ENCODE measurements around the gene AGBL4.

Gene AGBL4

GRCh38 chr1:48790397-48790796 is 1233.4 kb downstream of the AGBL4 start:
- peak; percentile 73 for FAIRE-seq
- no peak for DNase-seq (ENCODE audit: insufficient read length)
- TF ChIP-seq TAF1 (IDR thresholded peaks at IDR 0.05; ENCODE audit: borderline replicate concordance, low read depth, low read length), result no peak
- no peak for TF ChIP-seq POLR2AphosphoS5 (IDR thresholded peaks at IDR 0.05; ENCODE audit: low read depth, low read length)
- no peak for TF ChIP-seq POLR2A (IDR thresholded peaks at IDR 0.05; ENCODE audit: low read depth, low read length)

- TF ChIP-seq POLR2A (IDR thresholded peaks at IDR 0.05; ENCODE audit: low read depth, low read length), result no peak
- no peak for TF ChIP-seq POLR2AphosphoS5 (IDR thresholded peaks at IDR 0.05; ENCODE audit: low read depth, low read length)
- TF ChIP-seq TAF1 (IDR thresholded peaks at IDR 0.05; ENCODE audit: borderline replicate concordance, low read depth, low read length), result no peak
- FAIRE-seq (peak; percentile 73), DNase-seq (ENCODE audit: insufficient read length) (no peak)
These were observed 1233.9 kb downstream of the AGBL4 start for GRCh38 chr1:48789903-48790302.

- FAIRE-seq (no peak), DNase-seq (ENCODE audit: insufficient read length) (no peak)
- TF ChIP-seq POLR2AphosphoS5 (IDR thresholded peaks at IDR 0.05; ENCODE audit: low read depth, low read length) (no peak), TAF1 (IDR thresholded peaks at IDR 0.05; ENCODE audit: borderline replicate concordance, low read depth, low read length) (no peak), POLR2A (IDR thresholded peaks at IDR 0.05; ENCODE audit: low read depth, low read length) (no peak)
These were observed 1237.9 kb downstream of the AGBL4 start for GRCh38 chr1:48785869-48786268.

GRCh38 chr1:48784301-48784700 is 1239.5 kb downstream of the AGBL4 start:
- FAIRE-seq (no peak), DNase-seq (ENCODE audit: insufficient read length) (no peak)
- TF ChIP-seq TAF1 (IDR thresholded peaks at IDR 0.05; ENCODE audit: borderline replicate concordance, low read depth, low read length) (no peak), POLR2A (IDR thresholded peaks at IDR 0.05; ENCODE audit: low read depth, low read length) (no peak), POLR2AphosphoS5 (IDR thresholded peaks at IDR 0.05; ENCODE audit: low read depth, low read length) (no peak)

GRCh38 chr1:48777219-48777895 is 1246.4 kb downstream of the AGBL4 start:
- DNase-seq (ENCODE audit: insufficient read length) (no peak), FAIRE-seq (no peak)
- TF ChIP-seq TAF1 (IDR thresholded peaks at IDR 0.05; ENCODE audit: borderline replicate concordance, low read depth, low read length) (no peak), POLR2AphosphoS5 (IDR thresholded peaks at IDR 0.05; ENCODE audit: low read depth, low read length) (no peak), POLR2A (IDR thresholded peaks at IDR 0.05; ENCODE audit: low read depth, low read length) (no peak)

- no peak for TF ChIP-seq POLR2A (IDR thresholded peaks at IDR 0.05; ENCODE audit: low read depth, low read length)
- TF ChIP-seq TAF1 (IDR thresholded peaks at IDR 0.05; ENCODE audit: borderline replicate concordance, low read depth, low read length), result no peak
- TF ChIP-seq POLR2AphosphoS5 (IDR thresholded peaks at IDR 0.05; ENCODE audit: low read depth, low read length), result no peak
- peak; percentile 21 for DNase-seq (ENCODE audit: insufficient read length)
- no peak for FAIRE-seq
These were observed 1247.1 kb downstream of the AGBL4 start, which contains the start of gene BEND5 for GRCh38 chr1:48776393-48777218. BEND5 (minus strand) TSS chr1:48776891; CDS start chr1:48776831, 60 bp downstream.

GRCh38 chr1:48775831-48776392 is 1247.8 kb downstream of the AGBL4 start:
- TF ChIP-seq POLR2A (IDR thresholded peaks at IDR 0.05; ENCODE audit: low read depth, low read length), result no peak
- peak; percentile 33 for FAIRE-seq
- no peak for DNase-seq (ENCODE audit: insufficient read length)

GRCh38 chr1:48773133-48773532 is 1250.6 kb downstream of the AGBL4 start:
- FAIRE-seq, result no peak
- DNase-seq (ENCODE audit: insufficient read length), result no peak
- TF ChIP-seq POLR2AphosphoS5 (IDR thresholded peaks at IDR 0.05; ENCODE audit: low read depth, low read length) (no peak), POLR2A (IDR thresholded peaks at IDR 0.05; ENCODE audit: low read depth, low read length) (no peak), TAF1 (IDR thresholded peaks at IDR 0.05; ENCODE audit: borderline replicate concordance, low read depth, low read length) (no peak)

GRCh38 chr1:48772211-48772610 is 1251.5 kb downstream of the AGBL4 start:
- no peak for FAIRE-seq
- TF ChIP-seq POLR2A (IDR thresholded peaks at IDR 0.05; ENCODE audit: low read depth, low read length) (no peak), POLR2AphosphoS5 (IDR thresholded peaks at IDR 0.05; ENCODE audit: low read depth, low read length) (no peak), TAF1 (IDR thresholded peaks at IDR 0.05; ENCODE audit: borderline replicate concordance, low read depth, low read length) (no peak)
- DNase-seq (ENCODE audit: insufficient read length), result no peak

- no peak for DNase-seq (ENCODE audit: insufficient read length)
- no peak for FAIRE-seq
- TF ChIP-seq TAF1 (IDR thresholded peaks at IDR 0.05; ENCODE audit: borderline replicate concordance, low read depth, low read length) (no peak), POLR2A (IDR thresholded peaks at IDR 0.05; ENCODE audit: low read depth, low read length) (no peak), POLR2AphosphoS5 (IDR thresholded peaks at IDR 0.05; ENCODE audit: low read depth, low read length) (no peak)
These were observed 1252.2 kb downstream of the AGBL4 start for GRCh38 chr1:48771561-48771960.

GRCh38 chr1:48767975-48768510 is 1255.7 kb downstream of the AGBL4 start:
- FAIRE-seq, result no peak
- TF ChIP-seq TAF1 (IDR thresholded peaks at IDR 0.05; ENCODE audit: borderline replicate concordance, low read depth, low read length) (no peak), POLR2A (IDR thresholded peaks at IDR 0.05; ENCODE audit: low read depth, low read length) (no peak), POLR2AphosphoS5 (IDR thresholded peaks at IDR 0.05; ENCODE audit: low read depth, low read length) (no peak)
- DNase-seq (ENCODE audit: insufficient read length), result no peak

Measured in GM12892 (cell line).